T follicular helper cell (primary cell): ENCODE measurements around the gene SERPINB12.
A peak's percentile ranks its signal among the peaks of the same experiment; 100 is the strongest.

Experiments
- DNase-seq: peaks from one replicate; pipeline ENCODE4 v3.0.0-alpha.2; 2020; ENCODE audit warnings: low read depth
- total RNA-seq, 2 experiments: gene quantifications; one replicate each; lab custom pipeline; 2026; lab: John Stamatoyannopoulos, UW

Gene SERPINB12, protein sequence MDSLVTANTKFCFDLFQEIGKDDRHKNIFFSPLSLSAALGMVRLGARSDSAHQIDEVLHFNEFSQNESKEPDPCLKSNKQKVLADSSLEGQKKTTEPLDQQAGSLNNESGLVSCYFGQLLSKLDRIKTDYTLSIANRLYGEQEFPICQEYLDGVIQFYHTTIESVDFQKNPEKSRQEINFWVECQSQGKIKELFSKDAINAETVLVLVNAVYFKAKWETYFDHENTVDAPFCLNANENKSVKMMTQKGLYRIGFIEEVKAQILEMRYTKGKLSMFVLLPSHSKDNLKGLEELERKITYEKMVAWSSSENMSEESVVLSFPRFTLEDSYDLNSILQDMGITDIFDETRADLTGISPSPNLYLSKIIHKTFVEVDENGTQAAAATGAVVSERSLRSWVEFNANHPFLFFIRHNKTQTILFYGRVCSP
- total RNA-seq = 0 to 0.06 reads per million in 2 experiments

DNA sequence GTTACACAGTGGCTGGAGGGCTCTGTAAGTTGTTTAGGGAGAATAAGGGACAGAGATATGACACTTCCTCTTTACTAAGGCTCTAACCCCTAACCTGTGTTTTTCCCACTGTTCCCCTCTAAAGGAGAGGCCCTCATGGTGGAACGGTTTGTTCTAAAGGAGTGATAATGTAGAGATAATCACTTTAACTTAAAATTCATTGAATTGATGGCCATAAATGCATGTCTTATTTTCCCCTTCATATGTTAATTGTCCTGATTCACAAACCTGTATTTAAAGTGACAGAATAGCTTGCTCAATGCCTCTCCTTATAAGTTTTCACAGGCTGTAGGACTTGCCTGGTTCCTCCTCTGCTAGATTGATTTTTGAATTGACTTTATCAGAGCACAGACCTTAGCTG is at the start of gene SERPINB12:
SERPINB12 (plus strand) TSS at position 301 of the 400 bp plus-strand sequence. CDS start 13,791 bp downstream, outside the sequence.
- DNase-seq = no peak

DNA sequence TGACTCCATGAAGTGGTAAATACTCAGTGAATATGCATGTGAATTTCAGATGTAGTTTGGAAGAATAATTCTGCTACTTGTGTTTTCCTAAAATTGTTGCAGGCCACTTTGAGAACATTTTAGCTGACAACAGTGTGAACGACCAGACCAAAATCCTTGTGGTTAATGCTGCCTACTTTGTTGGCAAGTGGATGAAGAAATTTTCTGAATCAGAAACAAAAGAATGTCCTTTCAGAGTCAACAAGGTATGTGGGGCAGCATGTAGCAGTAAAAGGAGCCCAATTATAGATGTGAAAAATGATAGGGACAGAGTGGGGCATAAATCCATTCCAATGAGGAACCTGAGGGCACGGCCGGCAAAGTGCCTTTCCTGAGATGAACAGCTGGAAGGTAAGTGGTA is 49.3 kb upstream of the SERPINB12 start:
- no peak for DNase-seq

DNA sequence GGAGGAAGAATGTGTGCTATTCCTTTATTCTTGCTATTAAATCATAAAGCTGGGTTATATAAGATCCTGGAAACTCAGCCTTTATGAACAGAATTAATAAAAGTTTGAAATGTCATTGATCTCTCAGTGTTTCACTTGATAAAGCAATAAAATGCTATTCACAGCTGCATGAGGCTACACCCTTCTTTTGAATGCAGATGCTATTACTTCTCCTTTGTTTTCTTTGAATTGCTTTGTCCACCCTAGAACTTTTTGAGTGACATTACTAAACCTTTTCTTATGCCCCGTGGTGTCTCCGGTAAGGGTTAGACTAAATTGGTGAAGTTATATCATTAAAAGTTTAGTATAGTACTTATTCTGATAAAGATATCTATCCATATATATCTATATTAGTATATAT is 46.5 kb upstream of the SERPINB12 start:
- no peak for DNase-seq

DNA sequence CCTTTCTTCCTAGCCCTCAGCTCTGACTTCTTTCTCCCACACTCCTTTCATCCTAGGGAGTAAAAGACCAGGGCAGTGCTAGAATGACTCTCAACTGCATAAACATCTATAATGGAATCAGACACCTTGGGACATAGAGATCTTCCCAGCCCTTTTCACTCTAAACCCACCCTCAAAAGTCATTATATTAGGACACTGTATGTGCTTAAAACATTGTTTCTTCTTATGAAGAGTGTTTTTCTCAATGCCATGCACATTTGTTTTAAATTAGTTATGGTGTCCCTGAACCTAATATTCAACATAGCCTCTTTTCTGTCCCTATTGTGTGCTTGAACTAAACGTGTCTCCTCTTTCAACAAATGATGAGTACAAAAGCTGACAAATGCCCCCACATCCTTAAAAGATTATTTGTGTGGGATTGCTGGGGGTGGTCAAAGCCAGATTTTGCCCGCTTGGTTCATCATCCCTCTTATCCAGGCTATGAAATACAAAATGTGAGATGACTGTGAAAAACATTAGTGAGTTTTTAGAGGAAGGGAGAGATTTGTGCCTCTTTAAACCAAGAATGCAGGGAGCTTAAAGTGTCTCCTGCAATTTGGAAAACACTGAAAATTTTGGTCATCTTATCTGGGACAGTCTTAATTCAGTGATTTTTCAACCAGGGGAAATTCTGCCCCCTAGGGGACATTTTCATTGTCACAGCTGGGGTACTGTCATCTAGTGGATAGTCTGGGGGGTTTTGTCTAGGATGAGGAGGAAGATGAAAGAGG is 36.4 kb upstream of the SERPINB12 start:
- DNase-seq = no peak

DNA sequence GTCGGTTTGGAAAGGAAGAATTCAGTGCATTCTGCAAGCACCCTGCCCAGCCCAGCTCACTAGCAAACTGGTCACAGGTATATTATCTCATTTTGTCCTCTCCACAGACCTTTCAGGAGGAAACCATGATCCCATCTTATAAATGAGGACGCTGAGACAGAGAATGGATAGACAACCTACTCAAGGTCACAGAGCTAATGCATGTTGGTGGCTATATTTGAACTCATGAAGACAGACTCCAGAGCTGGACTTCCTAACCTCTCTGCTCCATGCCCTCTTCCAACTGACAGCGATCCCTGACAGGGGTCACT is 35.9 kb upstream of the SERPINB12 start:
- DNase-seq = no peak

DNA sequence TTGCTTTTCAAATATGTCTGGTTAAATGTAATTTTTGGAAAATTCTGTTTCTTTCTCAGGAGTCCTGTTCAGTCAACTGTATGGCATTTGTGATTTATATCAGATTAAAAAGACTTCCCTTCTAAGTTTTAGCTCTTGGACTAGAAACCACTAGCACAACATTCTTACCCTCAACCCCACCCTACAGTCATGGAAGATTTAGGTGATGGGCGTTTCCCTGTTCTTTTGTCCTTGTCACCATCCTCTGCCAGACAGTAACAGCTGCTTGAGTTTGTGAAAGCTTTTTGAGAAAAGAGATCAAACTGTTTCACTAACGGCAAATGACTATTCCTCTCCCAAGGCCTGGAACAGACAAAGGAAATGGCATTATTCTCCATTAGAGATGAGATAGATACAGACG is 33.6 kb upstream of the SERPINB12 start:
- no peak for DNase-seq

DNA sequence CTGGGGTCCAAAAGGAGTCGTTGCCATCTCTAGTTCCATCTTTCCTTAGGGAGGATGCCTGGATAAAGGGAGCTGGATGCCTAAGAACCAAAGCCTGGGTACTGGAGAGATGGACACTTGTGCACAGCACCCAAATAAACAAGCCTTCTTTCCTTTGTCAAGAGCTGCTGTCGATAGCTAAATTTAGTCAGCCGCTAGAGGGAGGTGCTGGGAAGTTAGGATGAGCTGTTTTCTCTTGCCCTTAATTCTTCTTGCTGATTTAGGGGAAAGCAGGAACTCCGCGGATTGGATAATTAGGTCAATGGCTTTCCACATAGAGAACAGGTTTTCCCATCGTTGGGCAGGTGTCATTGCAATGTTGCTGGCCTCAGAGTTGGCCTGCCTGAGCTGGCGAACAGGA is 30.9 kb upstream of the SERPINB12 start:
- DNase-seq = no peak

DNA sequence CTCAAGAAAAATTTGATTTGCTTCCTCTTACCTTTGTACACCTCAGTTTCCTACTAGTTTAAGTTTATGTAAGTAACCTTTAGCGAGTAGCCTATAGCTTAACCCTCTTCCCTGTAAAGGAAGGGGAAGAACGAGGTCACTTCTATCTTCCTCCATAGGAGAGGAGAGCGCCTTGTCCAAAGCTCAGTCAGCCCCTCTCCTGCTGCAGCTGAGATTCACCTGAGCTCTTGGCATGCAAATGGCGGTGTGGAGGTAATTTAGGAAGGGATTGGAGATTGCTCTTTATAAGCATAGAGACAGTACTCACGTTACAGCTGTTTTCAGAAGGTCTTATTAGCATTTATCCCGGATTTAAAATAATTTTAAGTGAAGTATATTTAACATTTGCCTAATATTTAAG is 27.8 kb upstream of the SERPINB12 start:
- DNase-seq = no peak

DNA sequence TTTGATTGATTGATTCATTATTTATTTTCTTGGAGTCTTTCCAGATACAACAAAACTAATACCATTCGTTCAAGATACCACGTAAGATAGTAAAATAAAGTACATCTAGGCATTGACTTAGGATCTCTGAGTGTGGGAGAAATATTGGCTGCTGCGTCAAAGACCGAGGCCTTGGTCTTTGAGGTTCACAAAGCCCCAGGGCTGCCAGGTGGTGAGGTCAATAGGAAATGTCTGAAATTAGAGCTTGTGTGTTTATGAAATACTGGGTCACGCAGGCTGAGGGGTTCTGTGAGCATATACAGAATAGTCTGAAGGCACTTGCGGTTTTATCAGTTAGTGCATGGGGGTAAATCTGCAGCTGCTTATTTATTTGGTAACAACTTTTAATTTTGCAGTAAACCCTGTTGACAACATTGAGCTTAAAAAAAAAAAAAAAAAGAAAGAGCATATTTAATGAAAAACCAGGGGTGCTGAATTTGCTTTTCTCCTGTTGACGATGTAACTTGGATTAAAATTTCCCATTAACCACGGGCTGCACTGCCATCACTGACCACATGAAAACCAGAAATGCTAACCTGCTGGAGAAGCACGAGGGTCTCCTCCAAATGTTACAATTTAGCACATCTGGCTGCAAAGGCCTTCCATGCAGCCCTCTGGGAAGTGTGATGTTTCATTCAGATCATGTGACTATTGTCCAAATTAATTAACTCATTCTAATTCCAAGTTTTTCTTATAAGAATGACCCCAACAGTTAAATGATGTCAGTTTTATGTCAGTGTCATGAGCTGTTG is 27.1 kb upstream of the SERPINB12 start:
- no peak for DNase-seq

DNA sequence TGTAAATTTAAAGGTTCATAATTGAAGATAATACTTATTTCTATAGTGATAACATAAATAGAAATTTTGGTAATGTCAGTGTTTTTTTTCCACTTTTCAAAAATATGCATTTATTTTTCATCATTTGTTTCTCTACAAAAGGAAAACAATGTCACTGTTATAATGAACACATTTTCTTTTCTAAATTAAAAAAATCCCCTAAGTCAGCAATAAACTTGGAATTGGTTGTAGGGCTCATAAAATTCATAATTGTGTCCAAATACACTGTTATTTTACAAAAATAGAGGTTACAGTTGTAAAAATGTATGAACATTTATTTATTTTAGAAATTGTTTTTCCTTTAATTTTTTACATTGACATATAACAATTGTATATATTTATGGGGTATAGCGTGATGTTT is 26.4 kb upstream of the SERPINB12 start:
- DNase-seq = no peak

DNA sequence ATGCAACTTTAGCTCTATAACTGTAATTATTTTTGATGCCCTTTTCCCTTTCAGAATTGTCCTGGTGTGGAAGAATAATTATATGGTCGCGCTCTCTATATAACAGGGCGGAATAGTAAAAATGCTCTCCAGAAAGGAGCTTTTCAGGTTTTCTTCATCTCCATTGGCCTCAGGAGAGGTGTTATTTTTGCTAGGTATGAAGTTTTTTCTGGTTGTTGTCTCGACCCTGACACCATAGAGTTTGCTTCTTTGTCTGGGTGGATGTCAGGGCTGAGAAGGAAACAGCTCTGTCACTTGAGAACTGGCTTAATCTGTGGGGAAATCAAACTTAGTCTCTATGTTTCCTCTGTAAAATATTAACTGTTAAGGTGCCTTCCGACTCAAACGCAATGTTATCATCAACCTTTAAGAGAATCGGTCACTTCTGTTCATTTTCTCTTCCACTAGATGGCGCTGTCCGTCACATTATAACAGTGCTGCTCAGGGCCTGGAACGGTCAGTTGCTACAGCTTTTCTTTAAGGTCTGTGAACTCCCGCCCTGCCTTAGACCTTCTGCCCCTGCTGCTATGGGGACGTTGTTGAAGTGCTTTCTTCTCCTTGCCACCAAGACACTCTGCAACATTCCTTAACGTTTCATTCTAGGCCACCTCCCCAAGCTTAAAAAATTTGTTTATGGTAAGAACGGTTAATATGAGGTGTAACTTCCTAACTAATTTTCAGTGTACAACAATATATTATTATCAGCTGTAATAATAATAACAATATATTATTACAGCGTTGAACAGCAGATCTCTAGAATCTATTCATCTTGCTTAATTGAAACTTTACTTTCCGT is 23.8 kb upstream of the SERPINB12 start:
- peak; percentile 27 for DNase-seq

DNA sequence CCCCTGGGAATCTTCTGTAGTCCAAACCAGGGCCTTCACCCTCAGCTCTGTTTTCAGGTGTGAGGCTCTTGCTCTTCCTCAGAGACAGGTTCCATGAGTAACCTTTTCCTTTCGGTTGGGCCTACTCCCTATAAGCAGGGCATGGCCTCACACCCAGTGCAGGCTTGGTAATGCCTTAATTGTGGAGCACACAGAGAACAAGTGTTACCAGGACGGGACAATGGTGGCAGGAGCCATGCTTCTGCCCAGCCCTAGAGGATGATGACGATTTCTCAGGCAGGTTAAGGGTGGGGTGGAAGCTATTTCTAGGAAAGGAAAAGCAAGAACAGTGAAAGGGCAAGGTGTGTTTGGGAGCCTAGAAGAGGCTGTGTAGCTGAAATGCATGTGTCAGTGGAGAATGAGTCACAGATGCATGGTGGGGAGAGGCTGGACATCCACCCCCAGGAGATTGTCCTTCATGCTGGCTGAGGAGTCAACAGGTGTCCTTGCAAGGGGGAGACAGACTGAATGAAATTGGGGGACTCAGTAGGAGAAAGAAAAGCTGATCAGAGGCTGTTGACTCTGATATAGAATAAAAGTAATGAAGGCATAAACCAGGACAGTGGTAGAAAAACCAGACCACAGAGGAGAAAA is 22.0 kb upstream of the SERPINB12 start:
- no peak for DNase-seq

DNA sequence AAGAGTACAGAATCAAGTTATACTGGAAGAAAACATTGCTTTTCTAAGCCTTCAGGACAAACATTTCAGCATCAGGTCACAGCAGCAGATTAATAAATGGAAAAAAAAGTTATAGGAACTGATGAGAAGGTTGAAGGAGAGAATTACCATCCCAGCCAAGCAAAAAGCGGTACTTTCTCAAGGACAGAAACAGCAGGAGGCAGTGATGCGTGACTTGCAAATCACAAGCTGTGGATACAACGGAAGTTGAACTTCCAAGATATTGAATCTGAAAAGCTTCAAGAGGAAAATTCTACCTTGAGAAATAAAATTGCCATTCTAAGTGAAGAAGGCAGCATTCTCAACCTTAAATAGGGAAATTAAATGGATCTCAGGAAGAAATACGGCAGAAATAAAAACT is 18.5 kb upstream of the SERPINB12 start:
- DNase-seq = no peak

DNA sequence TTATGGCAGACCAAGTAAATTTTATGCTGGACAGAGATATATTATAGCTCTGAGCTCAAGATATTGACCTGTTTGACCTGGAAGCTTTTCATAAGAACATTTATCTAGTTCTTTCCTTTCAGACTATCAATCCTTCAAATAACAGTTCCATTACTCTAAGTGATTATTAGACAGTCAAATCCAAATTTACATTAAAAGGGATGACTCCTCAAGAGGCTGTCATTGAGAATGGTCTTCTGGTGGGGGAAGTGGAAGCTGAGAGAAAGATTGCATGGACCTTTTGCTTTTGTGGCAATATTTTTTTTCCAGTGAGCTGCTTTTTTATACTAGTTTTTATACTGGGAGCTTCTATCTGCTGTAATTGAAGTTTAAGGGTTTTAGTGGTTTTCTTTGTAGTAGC is 14.9 kb upstream of the SERPINB12 start:
- no peak for DNase-seq

DNA sequence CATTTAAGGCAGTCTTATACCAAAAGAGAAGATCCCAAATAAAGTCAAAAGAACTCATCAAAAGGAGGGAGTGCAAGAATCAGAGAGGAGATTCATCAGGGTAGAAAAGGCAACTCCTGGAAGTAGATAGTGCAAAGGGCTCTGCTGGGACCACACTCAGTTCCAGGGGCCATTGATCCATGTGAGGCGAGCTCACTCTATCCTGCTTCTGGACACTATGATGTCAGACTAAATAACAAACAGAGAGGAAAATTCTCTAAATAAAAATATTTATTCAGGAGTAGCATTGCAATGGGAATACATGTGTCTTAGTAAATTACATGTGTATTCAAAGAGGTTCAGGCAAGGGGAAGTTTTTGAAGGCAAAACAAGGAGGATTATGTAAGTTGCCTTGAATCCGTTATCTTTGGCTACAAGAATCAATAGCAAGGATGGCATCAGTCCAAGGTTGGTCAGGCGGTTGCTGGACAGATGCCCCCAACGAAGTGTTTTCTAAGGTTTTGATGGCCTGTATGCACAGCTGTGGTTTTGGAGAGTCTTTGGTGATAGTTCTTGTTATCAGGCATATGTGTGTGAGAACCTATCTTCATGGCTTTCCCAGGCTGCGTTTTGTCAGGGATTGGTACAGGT is 13.2 kb upstream of the SERPINB12 start:
- no peak for DNase-seq

DNA sequence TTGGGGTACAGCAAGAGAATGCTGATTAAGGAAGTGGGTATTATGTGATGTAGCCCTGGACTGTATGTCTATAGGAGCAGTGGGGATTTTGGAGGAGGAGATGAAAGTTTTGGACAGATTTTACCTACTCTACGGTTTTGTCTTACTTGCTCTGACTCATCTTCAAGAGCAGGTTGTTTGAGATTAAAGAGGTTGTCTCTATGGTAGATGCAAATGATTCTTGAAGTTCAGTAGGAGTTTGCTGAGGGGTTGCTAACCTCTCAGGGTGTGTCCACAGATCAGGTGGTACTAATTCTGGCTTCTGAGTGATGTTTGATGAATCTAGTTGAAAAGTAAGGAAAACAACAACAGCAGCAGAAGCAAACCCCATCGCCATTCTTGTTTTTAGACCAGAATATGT is 9.7 kb upstream of the SERPINB12 start:
- DNase-seq = no peak

DNA sequence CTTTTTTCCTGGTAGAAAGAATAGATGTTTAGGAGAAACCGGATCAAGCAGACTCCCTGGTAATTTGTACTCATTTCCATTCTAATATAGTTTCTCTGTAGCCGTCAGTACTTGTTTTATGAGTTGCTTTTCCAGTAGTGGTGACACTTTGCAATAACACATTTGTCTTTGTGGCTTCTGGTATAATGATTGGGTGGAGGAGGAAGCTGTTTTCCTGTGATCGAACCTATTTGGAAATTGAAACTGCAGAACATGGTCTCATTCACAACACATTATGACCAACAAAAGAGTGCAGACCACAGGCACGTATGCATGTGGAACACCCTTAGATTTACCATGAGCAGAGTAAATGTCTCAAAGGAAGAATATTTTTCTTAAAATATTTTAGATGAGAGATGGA is 7.6 kb upstream of the SERPINB12 start:
- DNase-seq = no peak

DNA sequence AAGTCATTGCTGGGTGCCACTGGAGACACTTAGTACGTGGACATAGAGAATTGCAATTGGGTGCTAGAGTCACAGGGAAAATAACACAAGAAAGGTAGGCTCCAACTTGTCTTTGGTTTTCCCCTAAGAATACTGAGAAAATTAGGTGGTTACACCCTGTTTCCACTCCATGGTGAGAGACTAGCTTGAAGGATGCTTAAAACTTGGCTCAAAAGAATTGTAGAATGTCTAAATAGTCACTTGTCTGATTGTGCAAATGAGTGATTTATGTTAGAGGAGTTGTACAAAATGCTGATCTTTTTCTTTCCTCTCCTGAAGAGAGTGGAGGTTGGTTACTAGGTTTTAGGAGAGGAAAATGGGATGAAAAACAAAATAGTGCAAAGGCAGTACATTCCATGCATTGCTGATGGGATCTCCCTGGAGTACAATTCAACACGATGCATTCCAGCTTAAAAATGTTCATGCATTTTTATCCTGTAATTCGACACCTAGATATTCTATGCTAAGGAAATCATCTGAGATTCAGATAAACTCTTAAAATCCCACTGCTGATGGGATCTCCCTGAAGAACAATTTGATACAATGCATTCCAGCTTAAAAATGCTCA is 2.2 kb upstream of the SERPINB12 start:
- DNase-seq = no peak

DNA sequence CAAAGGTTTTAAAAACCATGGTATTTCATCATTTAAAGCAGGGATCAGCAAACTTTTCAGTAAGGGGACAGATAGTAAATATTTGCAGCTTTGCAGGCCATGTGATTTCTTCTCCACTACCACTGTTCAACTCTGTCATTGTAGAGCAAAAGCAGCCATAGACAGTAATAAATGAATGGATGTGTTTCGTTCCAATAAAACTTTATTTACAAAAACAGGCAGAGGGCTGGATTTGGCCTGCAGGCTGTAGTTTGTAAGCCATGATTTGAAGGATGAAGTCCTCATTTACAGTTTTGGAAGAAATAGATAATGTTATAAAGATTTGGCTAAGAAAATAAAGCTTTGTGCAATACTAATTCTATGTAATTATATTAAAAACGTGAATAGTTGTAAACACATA is 1.8 kb downstream of the SERPINB12 start:
- DNase-seq = no peak

DNA sequence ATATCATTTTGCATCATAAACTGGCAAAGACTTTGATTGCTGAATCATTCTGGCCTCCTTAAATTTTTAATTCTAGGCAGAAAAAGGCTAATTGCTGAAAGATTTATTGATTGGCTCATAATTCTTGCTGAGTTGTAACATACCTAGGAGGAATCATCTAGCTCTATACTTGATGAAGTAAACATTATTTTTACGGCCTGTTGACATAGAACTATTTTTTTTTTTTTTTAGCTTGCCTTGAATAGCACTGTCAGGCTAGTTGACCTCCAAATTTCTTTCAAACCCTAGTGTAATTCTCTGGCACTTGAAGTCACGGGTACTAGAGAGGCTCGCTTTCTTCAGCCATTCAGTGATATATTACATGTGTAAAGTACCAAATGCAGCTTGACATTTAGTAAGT is 2.8 kb downstream of the SERPINB12 start:
- no peak for DNase-seq
